ENCODE results near the gene GBP6.

DNA sequence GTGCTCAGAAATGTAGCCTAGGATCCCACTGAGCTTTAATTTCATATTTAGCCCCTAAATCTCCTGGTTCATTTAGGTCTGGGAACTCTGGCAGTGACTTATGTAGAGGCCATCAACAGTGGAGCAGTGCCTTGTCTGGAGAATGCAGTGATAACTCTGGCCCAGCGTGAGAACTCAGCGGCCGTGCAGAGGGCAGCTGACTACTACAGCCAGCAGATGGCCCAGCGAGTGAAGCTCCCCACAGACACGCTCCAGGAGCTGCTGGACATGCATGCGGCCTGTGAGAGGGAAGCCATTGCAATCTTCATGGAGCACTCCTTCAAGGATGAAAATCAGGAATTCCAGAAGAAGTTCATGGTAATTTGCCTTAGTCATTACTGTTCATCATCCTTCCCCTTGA is 17.8 kb downstream of the GBP6 start:
- TF ChIP-seq POLR2A (IDR thresholded peaks at IDR 0.05) = no peak
- TF ChIP-seq, protein P1, sequence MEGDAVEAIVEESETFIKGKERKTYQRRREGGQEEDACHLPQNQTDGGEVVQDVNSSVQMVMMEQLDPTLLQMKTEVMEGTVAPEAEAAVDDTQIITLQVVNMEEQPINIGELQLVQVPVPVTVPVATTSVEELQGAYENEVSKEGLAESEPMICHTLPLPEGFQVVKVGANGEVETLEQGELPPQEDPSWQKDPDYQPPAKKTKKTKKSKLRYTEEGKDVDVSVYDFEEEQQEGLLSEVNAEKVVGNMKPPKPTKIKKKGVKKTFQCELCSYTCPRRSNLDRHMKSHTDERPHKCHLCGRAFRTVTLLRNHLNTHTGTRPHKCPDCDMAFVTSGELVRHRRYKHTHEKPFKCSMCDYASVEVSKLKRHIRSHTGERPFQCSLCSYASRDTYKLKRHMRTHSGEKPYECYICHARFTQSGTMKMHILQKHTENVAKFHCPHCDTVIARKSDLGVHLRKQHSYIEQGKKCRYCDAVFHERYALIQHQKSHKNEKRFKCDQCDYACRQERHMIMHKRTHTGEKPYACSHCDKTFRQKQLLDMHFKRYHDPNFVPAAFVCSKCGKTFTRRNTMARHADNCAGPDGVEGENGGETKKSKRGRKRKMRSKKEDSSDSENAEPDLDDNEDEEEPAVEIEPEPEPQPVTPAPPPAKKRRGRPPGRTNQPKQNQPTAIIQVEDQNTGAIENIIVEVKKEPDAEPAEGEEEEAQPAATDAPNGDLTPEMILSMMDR (IDR thresholded peaks at IDR 0.05 in 8 of 11, conservative IDR thresholded peaks at IDR 0.05 in 3 of 11) = no peak
